ENCODE measurements around the gene FNDC7. TPM values are rescaled to one million over a fixed set of nuclear protein-coding genes. Genes with fewer than 3 reads are reported as not detected.

The FNDC7 gene
- total and polyA plus RNA-seq, 9 of the 15 experiments (the other 6 are each of a cell fraction or from before 2014, with no cell fraction given), result not detected

DNA sequence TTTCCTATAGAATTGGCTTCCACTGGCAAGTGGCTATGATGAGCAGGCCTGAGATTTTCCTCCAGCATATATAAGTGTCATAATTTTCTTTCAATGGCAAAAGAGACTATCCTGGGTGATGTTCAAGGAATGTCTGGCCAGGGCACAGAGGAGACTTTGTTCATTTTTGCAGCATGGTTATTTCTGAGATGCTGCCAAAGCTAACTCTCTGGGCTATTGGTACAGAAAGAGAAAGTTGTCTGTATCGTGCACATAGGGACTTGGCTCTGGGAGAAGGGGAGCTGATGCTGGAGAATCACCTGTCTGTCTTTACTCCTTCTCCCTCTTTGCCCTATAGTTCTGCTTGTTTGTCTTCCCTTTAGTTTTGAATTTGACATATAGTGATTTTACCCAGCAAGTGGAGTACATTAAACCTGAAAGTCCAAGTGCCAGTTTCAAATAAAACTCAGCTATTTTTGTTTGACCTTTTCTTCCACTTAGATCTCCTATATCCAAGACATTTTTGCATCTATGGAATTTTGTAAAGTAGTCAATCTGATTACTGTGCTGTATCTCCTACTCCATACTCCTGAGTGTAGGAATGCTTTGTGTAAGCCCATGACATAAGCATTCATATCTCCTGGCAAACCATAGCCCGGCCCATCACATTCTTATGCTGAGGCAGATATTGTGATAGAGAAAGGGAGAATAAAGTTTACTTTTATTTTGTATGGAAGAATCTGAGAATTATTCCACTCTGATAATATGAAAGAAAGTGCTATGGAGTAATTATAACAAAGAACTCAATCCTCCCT, 3.9 kb downstream of the FNDC7 start:
- H3K79me2 ChIP-seq (ENCODE audit: control insufficient read depth, insufficient read depth, low read length), result no peaks in the 10 kb centered on the region
- no peaks in the 10 kb centered on the region for H3K9me1 ChIP-seq (ENCODE audit: control insufficient read depth, insufficient read depth, low read length)
- no TSS peak for BruUV-seq (replicated peaks)
- H3K4me1 ChIP-seq (replicated peaks in 1 of 2; ENCODE audit: control insufficient read depth in 2 of 2, insufficient read depth in 2 of 2, low read length in 2 of 2), result peaks cover 0 to 10% of the 10 kb centered on the region in 2 experiments; a peak in 3 of 5 replicates
- peaks cover 19 to 24% of the 10 kb centered on the region in 2 experiments; a peak in 4 of 5 replicates for H3K27me3 ChIP-seq (ENCODE audit: control insufficient read depth in 2 of 2, insufficient read depth in 2 of 2, low read length in 2 of 2)
- no peaks in the 10 kb centered on the region for H3K9me3 ChIP-seq (replicated peaks; ENCODE audit: control insufficient read depth, insufficient read depth, low read depth, low read length)
- no peaks in the 10 kb centered on the region for H3K36me3 ChIP-seq (ENCODE audit: control insufficient read depth, insufficient read depth, low read length)
- POLR2A ChIA-PET, result interaction anchor here (1.0 to 2.2 kb wide), 4 partner anchors 12 to 85 kb away, joined by 3 to 19 read pairs (median 7); no protein-coding TSS in a partner anchor
- intact Hi-C loops (cut with micrococcal nuclease), result no loop called here
- H3K9ac ChIP-seq (ENCODE audit: insufficient read depth in 1 of 2, low read depth in 2 of 2, low read length in 2 of 2), result no peak overlapping the region
- no peak overlapping the region for H3K4me3 ChIP-seq
- H4K20me1 ChIP-seq (replicated peaks; ENCODE audit: control insufficient read depth, insufficient read depth, low read length), result no peaks in the 10 kb centered on the region
- in situ Hi-C loops (cut with MboI), result no loop called here
- FAIRE-seq (no peak), DNase-seq (ENCODE audit: extremely low read depth in 1 of 4, low spot score in 3 of 4) (no peak), ATAC-seq (no peak)
- no peak overlapping the region for H3K27ac ChIP-seq (ENCODE audit: extremely low read depth, low read depth, low read length)
- no peak overlapping the region for H2AFZ ChIP-seq (ENCODE audit: low read depth, low read length)
- WGBS (ENCODE audit: insufficient coverage, low coverage, missing lambda C conversion rate), result 10% methylated on average over 2 of the region's 2 CpGs
- CTCF ChIA-PET (ENCODE audit: low intra/inter-chr PET ratio), result no interaction called here
- TF ChIP-seq RCOR1 (IDR thresholded peaks at IDR 0.05; ENCODE audit: borderline replicate concordance in 1 of 2, low read depth in 2 of 2, low read length in 2 of 2) (no peak), RAD51 (IDR thresholded peaks at IDR 0.05; ENCODE audit: borderline replicate concordance, low read depth) (no peak), MAFG (tag; conservative IDR thresholded peaks at IDR 0.05) (no peak)
- TF ChIP-seq, protein P1, sequence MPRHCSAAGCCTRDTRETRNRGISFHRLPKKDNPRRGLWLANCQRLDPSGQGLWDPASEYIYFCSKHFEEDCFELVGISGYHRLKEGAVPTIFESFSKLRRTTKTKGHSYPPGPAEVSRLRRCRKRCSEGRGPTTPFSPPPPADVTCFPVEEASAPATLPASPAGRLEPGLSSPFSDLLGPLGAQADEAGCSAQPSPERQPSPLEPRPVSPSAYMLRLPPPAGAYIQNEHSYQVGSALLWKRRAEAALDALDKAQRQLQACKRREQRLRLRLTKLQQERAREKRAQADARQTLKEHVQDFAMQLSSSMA (CRISPR knock-in tag; IDR thresholded peaks at IDR 0.05), result no peak
- TF ChIP-seq, protein P2, sequence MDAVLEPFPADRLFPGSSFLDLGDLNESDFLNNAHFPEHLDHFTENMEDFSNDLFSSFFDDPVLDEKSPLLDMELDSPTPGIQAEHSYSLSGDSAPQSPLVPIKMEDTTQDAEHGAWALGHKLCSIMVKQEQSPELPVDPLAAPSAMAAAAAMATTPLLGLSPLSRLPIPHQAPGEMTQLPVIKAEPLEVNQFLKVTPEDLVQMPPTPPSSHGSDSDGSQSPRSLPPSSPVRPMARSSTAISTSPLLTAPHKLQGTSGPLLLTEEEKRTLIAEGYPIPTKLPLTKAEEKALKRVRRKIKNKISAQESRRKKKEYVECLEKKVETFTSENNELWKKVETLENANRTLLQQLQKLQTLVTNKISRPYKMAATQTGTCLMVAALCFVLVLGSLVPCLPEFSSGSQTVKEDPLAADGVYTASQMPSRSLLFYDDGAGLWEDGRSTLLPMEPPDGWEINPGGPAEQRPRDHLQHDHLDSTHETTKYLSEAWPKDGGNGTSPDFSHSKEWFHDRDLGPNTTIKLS (IDR thresholded peaks at IDR 0.05; ENCODE audit: borderline replicate concordance, low read depth), result no peak
- H3K4me2 ChIP-seq (ENCODE audit: insufficient read depth, low read length), result no peak overlapping the region
